Esophagus squamous epithelium (tissue), 5 donors: ENCODE measurements around the gene EMC8. TPM values are rescaled to one million over a fixed set of nuclear protein-coding genes. Genes with fewer than 3 reads are reported as not detected.

Experiments used
- DNase-seq: peaks from one replicate; lab custom pipeline; 2025; lab: John Stamatoyannopoulos, UW
- H3K27ac ChIP-seq, 4 donors: fragments of 200-600 bp; sonication (generic); one replicate each; pipeline ENCODE4 v1.5.1; 2016 to 2019; ENCODE audit warnings: mild to moderate bottlenecking in 1 of 4
- H3K27me3 ChIP-seq, 4 donors: fragments of 200-600 bp; sonication (generic); 1 replicate in 3 of 4; 2 replicates in 1 of 4; pipeline versions ENCODE4 v1.5.1 to v1.6.0; 2017 to 2021; ENCODE audit warnings: antibody characterized with exemption in 1 of 4
- H3K36me3 ChIP-seq, 3 donors: fragments of 200-600 bp; sonication (generic); one replicate each; pipeline ENCODE4 v1.5.1; 2016 to 2019
- H3K4me1 ChIP-seq, 3 donors: fragments of 200-600 bp; sonication (generic); one replicate each; pipeline ENCODE4 v1.5.1; 2017 to 2019
- H3K4me3 ChIP-seq, 4 donors: fragments of 200-600 bp; sonication (generic); 1 replicate in 3 of 4; 2 replicates in 1 of 4; pipeline ENCODE4 v1.5.1; 2016 to 2019; ENCODE audit warnings: mild to moderate bottlenecking in 2 of 4, moderate library complexity in 1 of 4
- H3K9me3 ChIP-seq, 3 donors: fragments of 200-600 bp; sonication (generic); one replicate each; pipeline ENCODE4 v1.5.1; 2016 to 2019
- POLR2A ChIP-seq, 4 donors: fragments of 450-650 bp; IDR thresholded peaks; one replicate each; pipeline ENCODE4 v1.6.1; 2017; ENCODE audit warnings: antibody characterized with exemption in 4 of 4, mild to moderate bottlenecking in 4 of 4, moderate library complexity in 3 of 4
- WGBS, 2 donors: methylation state at CpG; one replicate each; pipeline ENCODE4 v1.1.5; 2018; 5-methylcytosine and 5-hydroxymethylcytosine counted together
- intact Hi-C: fragments of 100-400 bp; cut with DNase I; formaldehyde crosslinking; loops from one replicate; pipeline ENCODE4 v1.15.0; 2022
- small RNA-seq, 4 donors: library from RNA; depleted of rRNA; stranded (forward); fragments of <200 nt; gene quantifications; one replicate each; pipeline ENCODE3, GENCODE V24; 2016
- total RNA-seq, 4 donors: library from RNA; depleted of rRNA; stranded (reverse); fragments of >200 nt; gene quantifications; one replicate each; pipeline ENCODE4 v1.1.0, GENCODE V29; 2016
- TF ChIP-seq, protein P1 (sequence below), 6 experiments: fragments of 450-650 bp in 4 of 6; fragments of 200-600 bp in 2 of 6; sonication (generic) in 2 of 6; IDR thresholded peaks; one replicate each; pipeline ENCODE4 v1.5.1; 2016 to 2019; ENCODE audit warnings: antibody characterized with exemption in 6 of 6, mild to moderate bottlenecking in 4 of 6, moderate library complexity in 4 of 6
- donor health status: DM: yes; HTN: yes; CAD: no.

The EMC8 gene
- total RNA-seq, 4 donors from 2014 or later = 18.7 to 32.4 (median 23.9) TPM

DNA sequence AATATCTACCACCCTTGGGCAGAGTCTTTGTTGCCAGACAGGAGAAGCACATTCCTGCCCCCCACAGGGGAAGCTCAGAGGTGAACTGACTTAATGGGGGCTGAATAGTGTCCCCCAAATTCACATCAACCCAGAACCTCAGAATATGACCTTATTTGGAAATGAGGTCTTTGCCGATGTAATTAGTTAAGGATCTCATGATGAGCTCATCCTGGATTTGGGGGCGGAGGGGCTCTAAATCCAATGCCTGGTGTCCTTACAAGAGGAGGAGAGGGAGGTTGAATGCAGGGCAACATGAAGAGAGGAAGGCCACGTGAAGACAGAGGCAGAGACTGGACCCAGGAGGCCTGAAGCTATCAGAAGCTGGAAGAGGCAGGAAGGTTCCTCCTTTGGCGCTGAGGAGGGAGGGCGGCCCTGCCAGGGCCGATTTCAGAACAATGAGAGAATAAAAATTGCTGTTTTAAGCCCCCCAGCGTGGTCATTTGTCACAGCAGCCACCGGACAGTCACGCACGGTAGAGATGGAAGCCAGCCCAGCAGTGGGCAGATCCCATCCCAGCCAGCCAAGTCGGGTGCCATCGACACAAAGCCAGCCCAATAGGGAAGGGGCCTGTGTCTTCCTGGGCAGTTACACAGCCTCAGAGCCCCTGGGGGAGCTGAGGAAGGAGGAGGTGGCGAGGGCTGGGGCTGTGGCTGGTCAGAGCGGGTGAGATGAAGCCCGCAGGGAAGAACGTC is 69.7 kb downstream of the EMC8 start:
- intact Hi-C loops = no loop called here
- H3K4me1 ChIP-seq = no peaks in the 10 kb centered on the region
- DNase-seq = no peak
- 78 to 79% methylated on average over 5 to 14 of the region's 16 CpGs for WGBS, 2 donors
- H3K36me3 ChIP-seq = no peaks in the 10 kb centered on the region
- no peaks in the 10 kb centered on the region for H3K9me3 ChIP-seq
- H3K4me3 ChIP-seq = no peak overlapping the region
- peaks cover 0 to 3% (median 0%) of the 10 kb centered on the region in 4 donors for H3K27me3 ChIP-seq
- TF ChIP-seq, protein P1, sequence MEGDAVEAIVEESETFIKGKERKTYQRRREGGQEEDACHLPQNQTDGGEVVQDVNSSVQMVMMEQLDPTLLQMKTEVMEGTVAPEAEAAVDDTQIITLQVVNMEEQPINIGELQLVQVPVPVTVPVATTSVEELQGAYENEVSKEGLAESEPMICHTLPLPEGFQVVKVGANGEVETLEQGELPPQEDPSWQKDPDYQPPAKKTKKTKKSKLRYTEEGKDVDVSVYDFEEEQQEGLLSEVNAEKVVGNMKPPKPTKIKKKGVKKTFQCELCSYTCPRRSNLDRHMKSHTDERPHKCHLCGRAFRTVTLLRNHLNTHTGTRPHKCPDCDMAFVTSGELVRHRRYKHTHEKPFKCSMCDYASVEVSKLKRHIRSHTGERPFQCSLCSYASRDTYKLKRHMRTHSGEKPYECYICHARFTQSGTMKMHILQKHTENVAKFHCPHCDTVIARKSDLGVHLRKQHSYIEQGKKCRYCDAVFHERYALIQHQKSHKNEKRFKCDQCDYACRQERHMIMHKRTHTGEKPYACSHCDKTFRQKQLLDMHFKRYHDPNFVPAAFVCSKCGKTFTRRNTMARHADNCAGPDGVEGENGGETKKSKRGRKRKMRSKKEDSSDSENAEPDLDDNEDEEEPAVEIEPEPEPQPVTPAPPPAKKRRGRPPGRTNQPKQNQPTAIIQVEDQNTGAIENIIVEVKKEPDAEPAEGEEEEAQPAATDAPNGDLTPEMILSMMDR (IDR thresholded peaks at IDR 0.05) = no peak
- TF ChIP-seq POLR2A (IDR thresholded peaks at IDR 0.05) = no peak
- H3K27ac ChIP-seq = no peak overlapping the region

DNA sequence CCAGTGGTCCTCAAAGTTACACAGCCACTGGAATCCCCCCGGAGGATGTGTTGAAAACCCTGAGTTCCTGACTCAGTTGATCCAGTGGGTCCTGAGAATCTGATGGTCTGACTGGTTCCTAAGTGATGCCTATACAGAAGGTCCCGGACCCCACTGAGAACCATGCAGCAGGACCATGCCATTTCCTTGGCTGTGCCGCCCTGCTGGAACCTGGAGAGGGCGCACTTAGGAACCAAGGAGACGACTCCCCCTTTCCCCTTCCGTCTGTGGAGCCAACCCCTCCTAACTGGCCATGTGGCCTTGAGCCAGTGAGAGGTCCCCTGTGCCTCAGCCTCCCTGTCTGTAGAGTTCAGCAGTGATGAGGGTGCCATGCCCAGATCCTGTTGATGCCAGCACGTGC is 70.5 kb downstream of the EMC8 start:
- Histone ChIP-seq H3K4me3 (no peak overlapping the region), H3K9me3 (no peaks in the 10 kb centered on the region), H3K27me3 (peaks cover 0 to 3% (median 0%) of the 10 kb centered on the region in 4 donors), H3K36me3 (no peaks in the 10 kb centered on the region), H3K27ac (no peak overlapping the region), H3K4me1 (no peaks in the 10 kb centered on the region)
- intact Hi-C loops = no loop called here
- no peak for TF ChIP-seq POLR2A (IDR thresholded peaks at IDR 0.05)
- TF ChIP-seq, protein P1 (IDR thresholded peaks at IDR 0.05) = no peak
- no peak for DNase-seq
- 78 to 91% methylated on average over 5 of the region's 7 CpGs for WGBS, 2 donors

Small RNAs within 50 kb of the gene (small RNA-seq; reads per million reads assigned to genes)
- gene RNU1-103P = 0 reads per million in 4 donors

Other genes starting within 250 kb of the EMC8 start
- gene GSE1, start 186.2 kb downstream of the EMC8 start, total RNA-seq = 10 to 100 TPM; 24.6 to 33.6 (median 28.9) TPM
- 10 to 100 TPM in 1 of 4 donors, 1 to 10 TPM in 3; 2.5 to 12.6 (median 6.7) TPM for gene GINS2, start 110.6 kb downstream of the EMC8 start, total RNA-seq
- 10 to 100 TPM in 1 of 4 donors, 1 to 10 TPM in 3; 3.8 to 24.8 (median 6.4) TPM for gene C16orf74, start 48.4 kb downstream of the EMC8 start, total RNA-seq
- 100 to 1,000 TPM; 497 to 580 (median 549) TPM for gene COX4I1, start 151 bp upstream of the EMC8 start, total RNA-seq
- 10 to 100 TPM in 1 of 4 donors, 1 to 10 TPM in 2, not detected in 1; 1.4 to 13.0 (median 8.8) TPM for gene IRF8, start 99.6 kb upstream of the EMC8 start, total RNA-seq